ENCODE data around the gene RITA1. TPM values are rescaled to one million over a fixed set of nuclear protein-coding genes. Genes with fewer than 3 reads are reported as not detected.
"Not testable (repeated sequence)": the region's sequence is repeated elsewhere in the genome, so short reads cannot be mapped to it uniquely, and the experiment has no call there.

The RITA1 gene
- total RNA-seq, 1 donor from 2014 or later, result 65.3 TPM

DNA sequence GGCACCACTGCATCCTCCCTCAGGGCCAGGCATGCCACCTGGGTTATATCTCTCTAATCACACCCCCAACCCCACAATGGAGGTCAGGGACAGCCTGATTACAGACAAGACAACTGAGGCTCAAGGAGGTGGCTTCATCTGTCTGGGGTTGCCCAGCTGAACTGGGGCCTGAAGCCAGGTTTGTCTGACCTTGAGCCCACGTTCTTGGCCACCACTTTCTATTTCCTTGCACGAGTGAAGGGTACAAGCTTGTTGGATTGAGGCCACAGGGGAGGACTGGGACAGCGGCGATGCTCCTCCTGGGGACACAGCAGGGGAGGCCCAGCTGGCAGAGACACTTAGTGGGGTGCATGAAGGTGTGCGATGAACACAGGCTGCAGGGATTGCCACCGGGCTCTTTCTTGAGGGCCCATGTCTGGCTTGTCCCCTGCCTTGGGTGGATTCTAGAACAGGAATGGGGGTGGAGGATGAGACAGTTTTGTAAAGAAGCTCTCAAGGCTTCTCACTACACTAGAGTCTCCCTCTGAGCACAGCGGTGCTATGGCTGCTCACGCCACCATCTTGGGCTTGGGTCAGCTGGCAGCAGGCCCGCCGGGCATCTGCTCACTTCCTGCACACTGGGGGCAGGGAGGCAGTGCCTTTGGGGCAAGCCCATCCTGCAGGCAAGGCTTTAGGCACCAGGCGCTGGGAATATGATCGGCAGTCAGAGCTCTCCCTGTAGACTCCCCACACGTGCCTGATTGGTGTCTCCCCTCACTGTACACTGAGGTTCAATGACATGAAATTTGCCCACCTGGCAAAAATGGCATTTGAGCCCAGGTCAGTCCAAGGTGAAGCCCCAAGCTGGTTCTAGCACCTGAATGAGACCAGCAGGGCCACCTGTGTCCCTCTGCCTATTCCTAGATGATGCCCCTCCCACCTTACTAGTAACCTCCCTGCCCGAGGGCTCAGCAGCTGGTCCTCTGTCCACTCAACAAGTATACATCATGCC is 16.0 kb downstream of the RITA1 start:
- no peak for DNase-seq (ENCODE audit: low read depth)

DNA sequence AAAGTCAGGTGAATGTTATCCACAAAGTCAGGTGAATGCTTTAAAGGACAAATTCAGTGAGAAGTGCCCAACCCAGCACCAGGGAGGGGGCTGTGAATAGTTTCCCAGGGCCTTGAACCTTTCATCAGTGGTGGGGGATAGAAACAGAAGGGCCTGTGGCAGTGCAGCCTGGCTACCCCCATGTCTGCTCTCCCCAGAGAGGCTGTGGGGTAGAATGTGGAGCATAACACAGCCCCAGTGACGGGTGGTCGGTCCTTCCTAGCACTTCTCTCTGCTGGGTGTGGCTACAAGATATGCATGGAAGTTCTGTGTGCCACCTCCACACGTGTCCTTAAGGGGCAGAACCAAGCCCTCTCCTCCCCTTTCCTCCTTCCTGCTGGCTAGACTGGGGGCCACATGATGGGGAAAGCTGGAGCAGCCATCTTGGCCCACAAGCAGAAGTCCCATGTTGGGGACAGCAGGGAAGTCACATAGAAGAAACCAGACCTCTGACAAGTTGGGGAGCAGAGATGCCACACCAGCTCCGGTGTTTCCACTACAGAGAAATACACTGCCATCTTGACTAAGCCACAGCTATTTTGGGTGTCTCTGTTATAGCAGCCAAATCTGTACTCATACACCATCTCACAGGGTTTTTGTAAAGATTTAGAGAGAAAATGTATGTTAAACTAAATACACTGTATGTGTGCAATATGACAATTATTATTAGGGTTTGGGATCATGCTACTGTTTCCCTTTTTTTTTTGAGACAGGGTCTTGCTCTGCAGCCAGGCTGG is 17.0 kb downstream of the RITA1 start:
- DNase-seq (ENCODE audit: low read depth), result no peak

DNA sequence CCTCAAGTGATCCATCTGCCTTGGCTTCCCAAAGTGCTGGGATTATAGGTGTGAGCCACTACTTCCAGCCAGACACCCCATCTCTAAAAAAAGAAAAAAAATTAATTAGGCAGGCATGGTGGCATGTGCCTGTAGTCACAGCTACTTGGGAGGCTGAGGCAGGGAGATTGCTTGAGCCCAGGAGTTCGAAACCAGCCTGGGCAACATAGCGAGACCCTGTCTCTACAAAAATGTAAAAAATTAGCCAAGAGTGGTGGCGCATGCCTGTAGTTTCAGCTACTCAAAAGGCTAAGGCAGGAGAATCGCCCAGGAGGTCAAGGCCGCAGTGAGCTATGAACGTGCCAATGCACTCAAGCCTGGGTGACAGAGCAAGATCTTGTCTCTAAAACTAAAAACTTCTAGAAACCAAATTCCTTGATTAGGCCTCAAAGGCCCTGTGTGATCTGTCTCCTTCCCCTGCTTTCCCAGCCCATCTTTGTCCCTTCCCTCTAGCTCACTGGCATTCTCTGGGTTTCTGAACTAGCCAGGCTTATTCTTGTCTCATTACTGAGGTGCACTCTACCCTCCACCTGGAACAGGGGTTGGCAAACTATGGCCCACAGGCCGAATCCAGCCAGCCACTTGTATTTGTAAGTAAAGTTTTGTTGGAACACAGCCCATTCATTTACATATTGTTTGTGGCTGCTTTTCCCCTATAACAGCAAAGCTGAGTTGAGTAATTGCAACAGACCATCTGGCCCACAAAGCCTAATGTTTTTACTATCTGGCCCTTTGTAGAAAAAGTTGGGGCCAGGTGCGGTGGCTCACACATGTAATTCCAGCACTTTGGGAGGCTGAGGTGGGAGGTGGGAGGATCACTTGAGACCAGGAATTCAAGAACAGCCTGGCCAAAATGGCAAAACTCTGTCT is 18.6 kb downstream of the RITA1 start:
- no peak for DNase-seq (ENCODE audit: low read depth)

DNA sequence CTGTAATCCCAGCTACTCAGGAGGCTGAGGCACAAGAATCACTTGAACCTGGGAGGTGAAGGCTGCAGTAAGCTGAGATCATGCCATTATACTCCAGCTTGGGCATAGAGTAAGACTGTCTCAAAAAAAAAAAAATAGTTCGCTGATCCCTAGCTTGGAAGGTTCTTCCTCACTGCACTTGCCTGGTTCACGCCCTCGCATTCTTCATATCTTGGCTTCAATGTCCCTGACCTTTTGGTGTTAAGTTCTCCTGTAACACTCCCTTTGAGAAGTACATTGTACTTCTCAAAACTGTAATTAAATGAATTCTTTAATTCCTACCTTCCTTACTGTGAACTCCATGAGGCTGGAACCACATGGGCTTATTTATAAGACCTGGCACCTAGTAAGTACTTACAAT is 19.3 kb downstream of the RITA1 start:
- no peak for DNase-seq (ENCODE audit: low read depth)

DNA sequence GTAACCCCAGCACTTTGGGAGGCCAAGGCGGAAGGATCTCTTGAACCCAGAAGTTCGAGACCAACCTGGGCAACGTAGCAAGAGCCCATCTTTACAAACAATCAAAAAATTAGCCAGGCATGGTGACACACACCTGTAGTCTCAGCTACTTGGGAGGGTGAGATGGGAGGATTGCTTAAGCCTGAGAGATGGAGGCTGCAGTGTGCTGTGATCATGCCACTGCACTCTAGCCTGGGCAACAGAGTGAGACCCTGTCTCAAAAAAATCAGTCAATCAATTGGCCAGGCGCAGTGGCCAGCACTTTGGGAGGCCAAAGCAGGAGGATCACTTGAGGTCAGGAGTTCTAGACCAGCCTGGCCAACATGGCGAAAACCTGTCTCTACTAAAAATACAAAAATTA is 21.3 kb downstream of the RITA1 start:
- not testable (repeated sequence) for DNase-seq (ENCODE audit: low read depth)

DNA sequence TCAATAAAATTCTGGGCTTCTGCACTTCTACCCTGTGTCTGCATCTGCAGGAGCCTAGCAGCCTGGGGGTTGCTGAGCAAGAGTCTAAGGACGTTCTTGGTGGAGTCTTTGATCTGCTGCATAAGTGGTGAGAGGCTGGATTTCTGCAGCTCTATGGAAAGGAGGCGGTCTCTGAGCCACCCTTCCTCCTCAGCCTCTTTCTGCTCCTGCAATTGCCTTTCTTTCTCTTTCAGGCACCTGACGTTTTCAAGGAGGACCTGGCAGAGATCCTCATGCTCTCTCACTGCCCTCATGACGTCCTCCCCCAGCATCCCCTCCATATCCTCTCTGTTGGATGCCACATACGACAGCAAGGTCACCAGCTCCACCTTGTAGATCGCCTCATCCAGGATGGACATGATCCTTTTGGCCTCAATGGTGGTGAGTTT is 22.1 kb downstream of the RITA1 start:
- DNase-seq (ENCODE audit: low read depth), result no peak

DNA sequence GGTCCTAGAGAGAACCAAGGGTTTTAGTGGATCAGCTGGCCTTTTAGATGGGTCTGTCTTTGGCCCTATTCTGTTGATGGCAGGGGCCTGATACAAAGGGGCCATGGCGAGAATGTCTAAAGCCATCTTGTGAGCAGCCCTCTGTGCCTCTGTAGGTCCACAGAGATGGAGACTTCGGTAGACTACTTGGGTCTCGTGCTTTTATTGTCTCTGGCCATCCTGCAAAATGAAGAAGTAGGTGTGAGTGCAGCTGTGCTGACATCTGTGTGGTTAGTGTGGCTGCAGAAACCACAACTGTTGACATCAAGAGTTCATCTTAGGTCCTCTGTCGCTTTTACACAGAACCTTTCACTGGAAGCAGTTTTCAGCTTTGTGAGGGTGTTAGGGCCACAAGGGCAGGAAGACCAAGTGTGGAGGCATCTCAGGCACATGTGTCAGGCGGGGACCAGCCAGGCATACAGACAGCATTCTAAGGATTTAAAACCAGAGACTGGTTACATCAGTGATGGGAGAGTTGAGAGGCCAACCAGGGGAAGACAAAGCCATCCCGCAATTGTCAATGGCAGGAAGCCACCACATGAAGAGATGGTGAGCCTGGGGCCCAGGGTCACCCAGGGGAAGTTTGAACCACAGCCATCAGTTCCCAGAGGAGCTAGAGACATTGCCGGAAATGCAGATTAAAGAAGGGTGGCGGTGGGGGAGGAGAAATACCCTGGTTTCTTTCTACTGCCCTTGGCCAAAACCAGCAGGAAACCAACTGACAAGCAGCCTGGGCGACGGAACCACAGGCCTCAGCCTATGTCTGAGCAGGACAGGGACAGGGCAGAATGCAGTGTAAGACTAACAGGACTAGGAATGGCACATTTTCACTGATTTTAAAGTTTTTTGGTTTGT is 22.8 kb downstream of the RITA1 start:
- DNase-seq (ENCODE audit: low read depth), result no peak

DNA sequence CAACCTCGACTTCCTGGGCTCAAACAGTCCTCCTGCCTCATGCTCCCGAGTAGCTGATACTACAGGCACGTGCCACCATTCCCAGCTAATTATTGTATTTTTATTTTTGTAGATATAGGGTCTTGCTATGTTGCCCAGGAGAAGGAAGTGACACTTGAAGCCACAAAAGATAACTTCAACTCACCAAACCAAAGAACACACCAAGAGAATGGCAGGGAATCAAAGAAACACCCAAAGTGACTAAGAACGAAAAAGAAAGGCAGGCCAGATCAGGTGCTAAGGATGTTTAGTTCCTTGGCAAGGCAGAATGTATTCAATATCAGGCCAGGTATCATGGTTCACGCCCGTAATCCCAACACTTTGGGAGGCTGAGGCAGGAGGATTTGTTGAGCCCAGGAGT is 25.6 kb downstream of the RITA1 start:
- no peak for DNase-seq (ENCODE audit: low read depth)

DNA sequence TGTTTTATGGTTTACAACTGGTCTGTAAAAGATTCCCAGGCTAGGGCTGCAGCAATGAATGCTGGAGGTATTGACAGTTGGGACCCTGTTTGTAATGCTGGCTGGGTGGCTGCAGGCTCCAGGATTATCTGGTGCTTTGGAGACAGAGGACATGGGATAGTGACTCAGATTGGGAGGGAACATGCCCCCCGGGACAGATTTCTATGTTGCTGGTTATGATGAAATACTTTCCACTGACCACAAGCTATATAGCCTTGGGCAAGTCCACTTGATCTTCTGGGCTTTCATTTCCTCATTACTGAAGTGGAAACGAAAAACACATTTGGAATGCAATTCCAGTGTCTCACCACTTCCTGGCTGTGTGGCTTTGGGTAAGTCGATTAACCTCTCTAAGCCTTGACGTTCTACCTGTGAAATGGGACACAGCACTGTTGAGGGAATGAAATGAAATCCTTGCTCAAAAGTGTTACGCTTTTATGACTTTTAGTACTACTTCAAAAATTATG is 29.4 kb downstream of the RITA1 start:
- DNase-seq (ENCODE audit: low read depth), result peak; percentile 79

DNA sequence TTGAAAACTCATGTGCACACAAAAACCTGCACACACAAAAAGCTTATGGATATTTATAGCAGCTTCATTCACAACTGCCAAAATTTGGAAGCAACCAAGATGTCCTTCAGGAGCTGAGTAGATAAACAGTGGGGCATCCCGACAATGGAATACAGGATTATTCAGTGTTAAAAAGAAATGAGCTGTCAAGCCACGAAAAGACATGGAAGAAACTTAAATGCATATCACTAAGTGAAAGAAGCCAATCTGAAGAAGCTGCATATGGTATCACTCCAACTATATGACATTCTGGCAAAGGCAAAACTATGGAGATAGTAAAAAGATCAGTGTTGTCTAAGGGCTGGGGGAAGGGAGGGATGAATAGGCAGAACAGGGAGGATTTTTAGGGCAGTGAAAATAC is 30.5 kb downstream of the RITA1 start:
- DNase-seq (ENCODE audit: low read depth), result no peak

DNA sequence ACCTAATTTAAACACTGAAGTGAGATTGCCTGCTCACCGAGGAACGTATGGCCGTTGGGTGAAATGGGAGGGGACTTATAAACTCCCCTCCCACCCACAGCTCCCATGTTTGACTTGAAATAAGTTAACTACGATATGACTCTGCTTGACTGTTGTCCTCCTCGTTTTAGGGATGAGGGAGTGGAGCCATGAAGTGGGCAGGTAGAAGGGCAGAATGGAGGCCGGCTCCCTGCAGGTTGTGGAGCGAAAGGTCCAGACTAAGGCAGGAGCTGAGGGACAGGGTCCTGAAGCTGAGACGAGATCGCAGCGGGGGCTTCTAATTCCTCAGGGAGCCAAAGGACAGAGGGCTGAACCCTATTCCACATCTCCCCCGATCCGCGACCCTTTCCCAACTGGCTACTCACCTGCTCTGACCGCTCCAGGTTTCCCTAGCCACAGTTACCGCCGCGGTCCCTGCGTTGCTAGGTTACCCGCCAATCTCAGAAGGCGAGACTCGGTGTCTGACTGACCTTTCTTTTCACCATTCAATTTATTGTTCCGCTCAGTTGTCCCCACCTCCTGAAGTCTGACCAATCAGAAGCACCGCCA is 35.2 kb downstream of the RITA1 start:
- no peak for DNase-seq (ENCODE audit: low read depth)

DNA sequence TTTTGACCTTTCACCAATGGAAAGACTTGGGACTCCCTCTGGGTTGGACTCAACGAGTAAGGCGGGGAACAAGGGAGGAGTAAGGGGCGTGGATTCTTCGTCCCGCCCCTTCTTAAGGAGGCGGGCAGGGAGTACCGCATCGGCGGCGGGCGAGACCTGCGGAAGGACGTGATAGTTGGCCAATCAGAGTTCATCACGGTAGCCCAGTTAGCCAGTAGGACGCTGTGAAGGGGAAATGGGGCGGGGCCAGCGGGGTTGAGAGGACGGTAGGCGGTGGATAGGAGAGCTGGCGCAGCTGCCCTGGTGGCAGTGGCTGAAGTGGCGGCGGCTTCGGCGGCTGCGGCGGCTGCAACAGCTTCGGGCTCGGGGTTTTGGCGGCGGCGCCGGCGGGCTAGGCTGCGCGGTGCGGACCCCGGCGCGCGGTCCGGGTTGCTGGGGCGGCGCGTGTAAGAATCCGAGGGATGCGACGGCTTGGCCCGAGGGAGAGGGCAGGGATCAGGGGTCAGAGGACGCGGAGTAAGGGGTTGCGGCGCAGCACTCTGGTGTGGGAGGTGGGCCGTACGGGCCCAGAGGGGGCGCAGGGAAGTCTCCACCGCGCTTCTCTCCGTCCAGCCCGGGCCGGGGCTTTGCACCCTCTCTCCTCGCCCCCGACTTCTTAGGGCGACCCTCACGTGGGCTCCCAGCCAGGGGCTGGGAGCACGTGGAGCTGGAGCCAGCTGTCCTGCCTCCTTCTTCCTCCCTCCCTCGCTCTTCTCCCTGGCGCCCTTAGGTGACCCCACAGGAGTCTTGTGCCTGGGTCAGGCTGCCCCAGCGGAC is 35.9 kb downstream of the RITA1 start, which contains the start of gene TPCN1:
Gene TPCN1 (plus strand): TSS at position 284 of the 816 bp plus-strand sequence. CDS start 5,389 bp downstream, outside the sequence.
- DNase-seq (ENCODE audit: low read depth), result peak; percentile 100

DNA sequence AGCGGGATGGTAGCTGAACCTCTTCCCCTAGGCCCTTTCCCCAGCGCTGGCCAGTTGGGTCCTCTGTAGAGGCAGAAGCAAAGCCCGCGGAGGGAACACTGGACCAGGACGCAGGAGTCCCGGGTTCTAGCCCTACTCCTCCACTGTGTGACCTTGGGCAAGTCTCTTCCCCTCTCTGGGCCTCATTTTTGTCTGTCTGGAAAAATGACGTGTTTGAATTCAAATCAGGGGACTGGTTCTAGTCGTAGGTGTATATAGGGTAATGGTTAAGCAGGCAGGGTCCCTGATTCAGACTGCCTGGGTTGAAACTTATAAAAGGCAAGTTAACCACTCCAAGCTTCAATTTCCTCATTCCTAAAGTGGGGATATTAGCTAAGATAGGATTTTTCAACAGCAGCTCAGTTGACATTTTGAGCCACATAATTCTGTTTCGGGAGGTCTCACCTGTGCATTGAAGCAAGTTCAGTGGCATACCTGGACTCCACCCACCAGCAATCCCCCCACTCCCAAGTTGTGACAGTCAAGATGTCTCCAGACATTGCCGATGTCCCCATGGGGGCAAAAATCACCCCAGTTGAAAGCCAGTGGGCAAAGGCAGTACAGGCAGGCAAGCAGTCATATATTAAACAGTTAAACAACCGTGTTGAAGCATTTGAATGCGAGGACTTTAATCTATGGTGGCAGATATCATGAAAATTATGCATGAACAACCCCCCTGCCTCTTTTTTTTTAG is 36.6 kb downstream of the RITA1 start:
- DNase-seq (ENCODE audit: low read depth), result no peak

DNA sequence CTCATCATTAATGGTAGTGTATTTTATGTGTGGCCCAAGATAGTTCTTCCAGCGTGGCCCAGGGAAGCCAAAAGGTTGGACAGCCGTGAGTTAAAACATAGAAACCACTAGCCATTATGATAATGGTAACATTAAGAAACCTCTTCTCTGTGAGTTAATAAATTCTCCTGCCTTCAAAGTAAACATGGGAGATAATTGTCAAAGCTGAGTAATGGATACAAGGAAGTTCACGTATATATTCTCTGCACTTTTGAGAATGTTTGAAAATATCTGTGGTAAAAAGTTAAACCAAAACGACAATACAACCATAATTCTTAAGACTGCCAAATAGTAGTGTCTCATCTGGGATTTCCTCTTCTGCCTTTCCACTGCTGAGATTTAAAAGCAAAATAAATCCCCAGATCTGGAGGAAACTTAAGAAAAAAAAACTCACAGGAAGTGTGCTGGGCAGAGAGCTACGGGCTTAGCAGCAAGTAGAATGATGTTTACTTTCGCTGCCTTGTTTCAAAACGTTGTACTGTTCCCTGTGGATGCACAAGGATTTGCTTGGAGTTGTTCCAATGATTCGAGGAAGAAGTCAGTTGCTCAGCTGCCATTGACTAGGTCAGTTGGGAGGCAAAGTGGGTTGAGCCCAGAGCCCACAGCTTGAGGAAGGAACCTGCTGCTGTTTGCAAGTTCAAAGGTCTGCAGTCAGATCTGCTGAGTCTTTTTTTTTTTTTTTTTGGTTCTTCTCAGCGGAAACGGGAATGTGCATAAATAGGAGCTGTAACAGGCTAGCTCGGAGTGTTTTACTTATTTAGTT is 37.4 kb downstream of the RITA1 start:
- peak; percentile 90 for DNase-seq (ENCODE audit: low read depth)

DNA sequence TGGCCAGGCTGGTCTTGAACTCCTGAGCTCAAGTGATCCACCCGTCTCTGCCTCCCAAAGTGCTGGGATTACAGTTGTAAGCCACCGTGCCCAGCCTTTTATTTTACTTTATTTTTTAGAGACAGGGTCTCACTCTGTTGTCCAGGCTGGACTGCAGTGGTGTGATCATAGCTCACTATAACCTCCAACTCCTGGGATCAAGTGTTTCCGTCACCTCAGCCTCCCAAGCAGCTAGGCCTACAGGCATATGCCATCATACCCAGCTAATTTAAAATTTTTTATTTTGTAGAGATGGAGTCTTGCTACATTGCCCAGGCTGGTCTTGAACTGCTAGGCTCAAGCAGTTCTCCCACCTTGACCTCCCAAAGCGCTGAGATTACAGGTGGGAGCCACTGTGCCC is 39.4 kb downstream of the RITA1 start:
- no peak for DNase-seq (ENCODE audit: low read depth)

DNA sequence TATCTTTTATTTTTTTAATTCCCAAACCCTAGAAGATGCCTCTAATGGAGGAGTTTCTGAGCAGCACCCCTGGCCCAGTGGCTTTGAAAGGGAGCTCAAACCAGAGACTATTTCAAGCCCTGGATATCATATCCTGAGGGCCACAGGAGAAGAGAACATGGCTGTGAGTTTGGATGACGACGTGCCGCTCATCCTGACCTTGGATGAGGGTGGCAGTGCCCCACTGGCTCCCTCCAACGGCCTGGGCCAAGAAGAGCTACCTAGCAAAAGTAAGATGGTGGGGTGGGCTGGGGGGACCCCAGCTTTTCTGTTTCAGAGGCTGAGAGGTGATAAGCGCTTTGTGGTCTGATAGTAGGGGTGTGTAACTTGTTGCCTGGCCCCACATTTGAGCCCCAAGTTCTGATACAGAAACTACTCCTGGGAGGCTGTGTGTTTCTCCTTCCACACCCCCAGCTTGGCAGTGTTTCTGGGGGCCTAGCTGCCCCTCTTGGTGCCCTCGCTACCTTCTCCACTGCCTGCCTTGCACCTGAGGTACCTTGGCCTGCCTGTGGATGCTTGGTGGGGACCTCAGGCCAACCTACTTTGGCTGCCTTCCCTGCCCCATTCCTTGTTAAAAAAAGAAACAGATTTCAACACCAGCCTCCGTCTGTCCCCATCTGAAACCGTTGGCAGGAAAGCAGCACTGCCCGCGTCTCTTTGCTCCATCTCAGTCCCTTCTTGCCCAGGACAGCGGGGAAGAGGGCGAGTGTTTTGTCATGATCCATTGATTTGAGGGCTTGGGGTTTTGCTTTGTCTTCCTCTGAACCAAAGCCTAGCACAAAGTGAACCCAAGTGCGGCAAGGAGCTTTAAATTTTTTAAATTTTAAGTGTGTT is 41.4 kb downstream of the RITA1 start:
- no peak for DNase-seq (ENCODE audit: low read depth)

Measured in myocyte (in vitro differentiated cells).